GM18526 (cell line): ENCODE results near the gene DMD.

Experiments used
- POLR2A ChIP-seq: IDR thresholded peaks from 3 replicates; pipeline ENCODE4 v1.6.1; 2011; ENCODE audit not compliant: insufficient read length; ENCODE audit errors: extremely low read depth

The DMD gene

GRCh38 chrX:31071725-31072124, 2139.6 kb downstream of the DMD start, which contains the start of gene FTHL17:
Gene FTHL17 (minus strand): TSS chrX:31072041. CDS start chrX:31071953, 88 bp downstream.
- no peak for TF ChIP-seq POLR2A

- TF ChIP-seq POLR2A, result no peak
These were observed 2140.1 kb downstream of the DMD start for GRCh38 chrX:31071262-31071661.

GRCh38 chrX:31070057-31070468, 2141.3 kb downstream of the DMD start:
- TF ChIP-seq POLR2A, result no peak
